IPS-15b (cell line): ENCODE data around the gene RFX2.
"Not testable (repeated sequence)": the region's sequence is repeated elsewhere in the genome, so short reads cannot be mapped to it uniquely, and the experiment has no call there.

Experiments
- H3K27me3 ChIP-seq: one replicate; pipeline ENCODE4 v1.6.1; 2013; ENCODE audit warnings: low read length; ENCODE audit not compliant: control insufficient read depth, insufficient read depth
- H3K36me3 ChIP-seq: one replicate; pipeline ENCODE4 v1.6.1; 2013; ENCODE audit warnings: low read length; ENCODE audit not compliant: control insufficient read depth, insufficient read depth
- H3K4me1 ChIP-seq: one replicate; pipeline ENCODE4 v1.6.1; 2013; ENCODE audit warnings: mild to moderate bottlenecking, low read length; ENCODE audit not compliant: control insufficient read depth, insufficient read depth
- H3K4me3 ChIP-seq: one replicate; pipeline ENCODE4 v1.5.1; 2013; ENCODE audit warnings: low read depth, low read length
- H3K9ac ChIP-seq: one replicate; pipeline ENCODE4 v1.6.1; 2013; ENCODE audit warnings: low read depth, mild to moderate bottlenecking, low read length
- H3K9me3 ChIP-seq: one replicate; pipeline ENCODE4 v1.6.1; 2013; ENCODE audit warnings: mild to moderate bottlenecking, low read length; ENCODE audit not compliant: control insufficient read depth, insufficient read depth

RFX2 gene

DNA sequence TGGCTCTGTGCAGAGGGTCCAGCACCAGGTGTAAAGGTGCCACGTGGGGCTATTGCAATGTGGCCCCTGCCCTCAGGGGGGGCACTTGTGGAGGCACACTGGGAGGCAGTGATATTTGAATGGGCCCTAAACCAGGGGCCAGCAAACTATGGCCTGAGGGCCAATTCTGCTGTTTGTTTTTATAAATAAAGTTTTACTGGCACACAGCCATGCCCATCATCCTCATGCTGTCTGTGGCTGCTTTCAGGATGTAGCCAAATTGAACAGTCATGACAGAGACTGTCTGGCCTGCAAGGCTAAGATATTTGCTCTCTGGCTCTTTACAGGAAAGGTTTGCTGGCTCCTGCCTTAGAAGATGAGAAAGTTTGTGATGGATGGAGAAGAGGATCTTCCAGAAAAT lies 98.5 kb downstream of the RFX2 start:
- no peak overlapping the region for H3K4me3 ChIP-seq
- no peaks in the 10 kb centered on the region for H3K4me1 ChIP-seq
- no peaks in the 10 kb centered on the region for H3K36me3 ChIP-seq
- no peaks in the 10 kb centered on the region for H3K9me3 ChIP-seq
- H3K27me3 ChIP-seq, result no peaks in the 10 kb centered on the region
- no peak overlapping the region for H3K9ac ChIP-seq

GRCh38 chr19:6011206-6011605 lies 99.1 kb downstream of the RFX2 start:
- Histone ChIP-seq H3K27me3 (no peaks in the 10 kb centered on the region), H3K4me1 (no peaks in the 10 kb centered on the region), H3K4me3 (no peak overlapping the region), H3K9ac (no peak overlapping the region), H3K36me3 (no peaks in the 10 kb centered on the region), H3K9me3 (no peaks in the 10 kb centered on the region)

DNA sequence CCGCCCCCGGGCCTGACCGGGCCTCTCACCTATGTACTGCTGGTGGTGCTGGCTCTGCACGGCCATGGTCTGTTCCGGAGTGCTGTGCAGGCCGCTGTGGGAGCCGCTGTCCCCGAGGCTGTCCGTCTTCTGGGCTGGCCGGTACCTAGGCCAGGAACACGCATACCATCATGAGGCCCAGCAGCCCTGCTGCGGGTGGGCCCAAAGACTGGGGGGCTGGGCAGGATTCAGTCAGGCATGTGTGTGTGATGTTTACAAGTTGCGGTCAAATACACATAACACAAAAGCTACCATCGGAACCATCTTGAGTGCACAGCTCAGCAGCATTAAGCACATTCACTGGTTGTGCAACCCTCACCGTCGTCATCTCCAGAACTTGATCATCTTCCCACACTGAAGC lies 100.2 kb downstream of the RFX2 start:
- H3K27me3 ChIP-seq, result no peaks in the 10 kb centered on the region
- no peaks in the 10 kb centered on the region for H3K4me1 ChIP-seq
- H3K9ac ChIP-seq, result no peak overlapping the region
- no peaks in the 10 kb centered on the region for H3K36me3 ChIP-seq
- no peaks in the 10 kb centered on the region for H3K9me3 ChIP-seq
- no peak overlapping the region for H3K4me3 ChIP-seq

DNA sequence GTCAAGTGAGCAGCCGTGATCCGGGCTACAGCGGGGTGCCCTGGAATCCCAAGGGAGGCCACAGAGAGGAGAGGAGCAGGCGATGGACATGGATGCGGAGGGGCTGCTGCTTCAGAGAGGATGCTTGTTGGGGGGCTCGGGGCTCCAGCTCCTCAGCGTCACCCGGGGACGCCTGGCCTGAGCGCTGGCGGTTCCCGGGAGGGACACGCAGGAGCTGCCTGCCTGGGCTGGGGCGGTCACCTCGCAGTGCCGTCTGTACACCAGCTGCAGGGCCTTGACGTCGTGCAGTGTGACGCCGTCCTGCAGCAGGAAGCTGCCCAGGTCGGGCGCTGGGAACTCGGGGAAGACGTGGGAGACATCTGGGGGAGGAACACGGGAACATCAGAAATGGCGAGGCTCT lies 102.4 kb downstream of the RFX2 start:
- no peaks in the 10 kb centered on the region for H3K36me3 ChIP-seq
- H3K27me3 ChIP-seq, result no peaks in the 10 kb centered on the region
- H3K9me3 ChIP-seq, result no peaks in the 10 kb centered on the region
- no peak overlapping the region for H3K4me3 ChIP-seq
- H3K4me1 ChIP-seq, result no peaks in the 10 kb centered on the region
- H3K9ac ChIP-seq, result no peak overlapping the region

DNA sequence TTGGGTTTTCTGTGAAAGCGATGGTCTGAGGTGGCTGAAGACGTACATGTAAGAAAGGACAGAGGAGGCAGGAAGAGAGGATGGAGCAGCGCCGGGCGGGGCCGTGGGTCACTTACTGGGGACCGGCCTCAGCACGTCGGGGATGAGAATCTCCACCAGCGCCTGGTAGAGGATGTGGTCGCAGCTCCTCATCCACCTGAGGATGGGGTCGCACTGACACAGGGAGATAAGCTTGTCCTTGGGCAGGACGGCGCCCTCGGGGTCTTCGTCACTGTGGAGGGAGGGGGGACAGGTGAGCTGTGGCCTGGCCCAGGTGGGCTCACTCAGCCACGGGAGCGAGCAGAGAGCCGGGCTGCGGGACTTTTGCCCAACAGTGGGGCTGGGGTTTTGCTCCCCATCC lies 103.4 kb downstream of the RFX2 start:
- no peak overlapping the region for H3K9ac ChIP-seq
- H3K9me3 ChIP-seq, result no peaks in the 10 kb centered on the region
- H3K4me3 ChIP-seq, result no peak overlapping the region
- no peaks in the 10 kb centered on the region for H3K36me3 ChIP-seq
- no peaks in the 10 kb centered on the region for H3K4me1 ChIP-seq
- no peaks in the 10 kb centered on the region for H3K27me3 ChIP-seq

DNA sequence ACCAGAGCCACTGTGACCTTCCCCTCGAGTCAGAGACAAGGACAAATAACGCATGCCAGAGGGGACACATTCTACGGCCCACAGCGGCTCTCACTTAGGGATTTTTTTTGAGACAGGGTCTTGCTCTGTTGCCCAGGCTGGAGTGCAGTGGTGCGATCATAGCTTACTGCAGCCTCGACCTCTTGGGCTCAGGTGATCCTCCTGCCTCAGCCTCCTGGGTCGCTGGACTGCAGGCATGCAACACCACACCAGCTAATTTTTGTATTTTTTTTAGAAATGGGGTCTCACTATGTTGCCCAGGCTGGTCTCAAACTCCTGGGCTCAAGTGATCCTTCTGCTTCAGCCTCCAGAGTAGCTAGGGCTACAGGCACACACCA lies 104.2 kb downstream of the RFX2 start:
- H3K4me1 ChIP-seq, H3K4me3 ChIP-seq, H3K9me3 ChIP-seq, H3K9ac ChIP-seq, H3K36me3 ChIP-seq, H3K27me3 ChIP-seq: not testable (repeated sequence)

GRCh38 chr19:6005321-6006069 lies 104.8 kb downstream of the RFX2 start:
- H3K9ac ChIP-seq, result no peak overlapping the region
- H3K4me3 ChIP-seq, result no peak overlapping the region
- no peaks in the 10 kb centered on the region for H3K4me1 ChIP-seq
- H3K27me3 ChIP-seq, result no peaks in the 10 kb centered on the region
- H3K36me3 ChIP-seq, result no peaks in the 10 kb centered on the region
- H3K9me3 ChIP-seq, result no peaks in the 10 kb centered on the region

- H3K4me1 ChIP-seq, result no peaks in the 10 kb centered on the region
- no peak overlapping the region for H3K9ac ChIP-seq
- H3K9me3 ChIP-seq, result no peaks in the 10 kb centered on the region
- no peak overlapping the region for H3K4me3 ChIP-seq
- no peaks in the 10 kb centered on the region for H3K36me3 ChIP-seq
- no peaks in the 10 kb centered on the region for H3K27me3 ChIP-seq
Observed at GRCh38 chr19:6003976-6004375, 106.3 kb downstream of the RFX2 start.

DNA sequence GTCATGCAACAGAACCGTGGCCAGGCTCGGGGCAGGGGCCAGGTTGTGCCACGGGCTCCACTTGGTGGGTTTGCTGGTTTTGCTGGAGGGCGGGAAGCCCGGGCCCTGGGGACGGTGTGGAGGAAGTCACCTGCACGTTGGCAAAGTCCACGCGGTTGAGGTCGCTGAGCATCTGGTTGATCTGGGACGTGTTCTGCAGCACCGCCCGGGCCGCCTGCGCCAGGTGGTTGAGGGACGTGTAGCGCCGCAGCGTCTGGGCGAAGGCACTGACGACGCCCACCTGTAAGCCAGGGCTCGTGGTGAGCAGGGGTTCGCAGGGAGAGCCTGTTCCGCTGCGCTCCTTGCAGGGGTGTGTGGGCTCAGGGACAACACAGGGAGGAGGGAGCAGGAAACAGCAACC lies 107.7 kb downstream of the RFX2 start:
- no peaks in the 10 kb centered on the region for H3K36me3 ChIP-seq
- H3K27me3 ChIP-seq, result no peaks in the 10 kb centered on the region
- H3K4me1 ChIP-seq, result no peaks in the 10 kb centered on the region
- no peak overlapping the region for H3K9ac ChIP-seq
- no peaks in the 10 kb centered on the region for H3K9me3 ChIP-seq
- H3K4me3 ChIP-seq, result no peak overlapping the region

GRCh38 chr19:6000228-6000847 lies 110.0 kb downstream of the RFX2 start:
- no peaks in the 10 kb centered on the region for H3K36me3 ChIP-seq
- H3K9me3 ChIP-seq, result no peaks in the 10 kb centered on the region
- H3K4me1 ChIP-seq, result no peaks in the 10 kb centered on the region
- no peak overlapping the region for H3K4me3 ChIP-seq
- H3K9ac ChIP-seq, result no peak overlapping the region
- H3K27me3 ChIP-seq, result no peaks in the 10 kb centered on the region

GRCh38 chr19:5999693-6000092 lies 110.6 kb downstream of the RFX2 start:
- no peak overlapping the region for H3K9ac ChIP-seq
- H3K4me1 ChIP-seq, result no peaks in the 10 kb centered on the region
- H3K27me3 ChIP-seq, result no peaks in the 10 kb centered on the region
- no peaks in the 10 kb centered on the region for H3K36me3 ChIP-seq
- no peak overlapping the region for H3K4me3 ChIP-seq
- H3K9me3 ChIP-seq, result no peaks in the 10 kb centered on the region

DNA sequence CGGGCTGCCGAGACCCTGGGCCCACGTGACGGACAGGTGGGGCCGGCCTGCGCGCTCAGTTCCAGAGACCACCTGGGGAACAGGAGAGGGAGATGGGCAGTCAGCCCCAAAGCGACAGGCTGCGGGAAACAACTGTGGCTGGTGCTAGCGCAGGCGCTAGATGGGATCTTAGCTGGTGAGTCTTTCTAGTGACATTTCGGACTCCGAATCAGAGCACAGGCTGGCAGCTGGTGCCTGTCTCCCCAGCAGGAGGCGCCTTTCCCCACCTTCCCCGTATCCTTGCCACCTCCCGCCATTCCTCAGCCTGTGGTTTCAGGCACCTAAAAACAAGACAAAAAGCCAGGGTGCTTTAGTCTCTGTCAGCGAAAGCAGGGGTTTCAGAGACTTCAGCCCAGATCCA lies 112.9 kb downstream of the RFX2 start:
- H3K27me3 ChIP-seq, result no peaks in the 10 kb centered on the region
- H3K9ac ChIP-seq, result no peak overlapping the region
- H3K4me1 ChIP-seq, result no peaks in the 10 kb centered on the region
- no peaks in the 10 kb centered on the region for H3K36me3 ChIP-seq
- no peaks in the 10 kb centered on the region for H3K9me3 ChIP-seq
- H3K4me3 ChIP-seq, result no peak overlapping the region
